DMS53 treated with DMSO at 0.1 percent for 48 hours (cell line): Measurements from ENCODE around the gene CAPN1.

Experiments used
- DNase-seq: peaks from one replicate; lab custom pipeline; 2025; ENCODE audit not compliant: unreplicated experiment; lab: John Stamatoyannopoulos, UW

Gene CAPN1

GRCh38 chr11:65260302-65260701 lies 78.6 kb downstream of the CAPN1 start:
- DNase-seq, result no peak

- no peak for DNase-seq
Measured at GRCh38 chr11:65260756-65261590, 79.2 kb downstream of the CAPN1 start.
